ENCODE measurements around the gene RASA2. TPM values are rescaled to one million over a fixed set of nuclear protein-coding genes. Genes with fewer than 3 reads are reported as not detected.
A peak's percentile ranks its signal among the peaks of the same experiment; 100 is the strongest.

The RASA2 gene
- total and polyA plus RNA-seq, 2 of the 4 experiments (the other 2 are of a cell fraction): 6.1 to 14.0 TPM

GRCh38 chr3:141576744-141577052 is 89.9 kb downstream of the RASA2 start (continued):
- no peak for TF ChIP-seq ELK1 (IDR thresholded peaks at IDR 0.05; ENCODE audit: borderline replicate concordance, low read depth, low read length)
- no peak for TF ChIP-seq CEBPB (IDR thresholded peaks at IDR 0.05; ENCODE audit: low read depth, low read length)
- TF ChIP-seq MXI1 (IDR thresholded peaks at IDR 0.05; ENCODE audit: borderline replicate concordance, low read depth, low read length): no peak

- in situ Hi-C loops (cut with MboI; ENCODE audit: low sequenced_read_pairs) (loop anchor here (25.0 kb wide), 1 partner anchor 409 kb away; no protein-coding TSS in a partner anchor), intact Hi-C loops (cut with micrococcal nuclease) (loop anchor here (5.0 kb wide), 1 partner anchor 334 kb away; no protein-coding TSS in a partner anchor), dilution Hi-C loops (cut with HindIII; ENCODE audit: low sequenced_read_pairs, unreplicated experiment) (no loop called here)
- Histone ChIP-seq H2BK5ac (ENCODE audit: low read depth, low read length, poor library complexity, severe bottlenecking) (no peak overlapping the region), H3K9me3 (ENCODE audit: control insufficient read depth, insufficient read depth, low read length) (no peaks in the 10 kb centered on the region), H3K4me3 (ENCODE audit: insufficient read depth, low read depth, low read length) (no peak overlapping the region), H2BK15ac (ENCODE audit: low read depth, low read length) (no peak overlapping the region), H3K4me2 (ENCODE audit: low read depth, low read length) (no peak overlapping the region), H3K18ac (ENCODE audit: low read depth, low read length) (no peak overlapping the region), H2AK9ac (replicated peaks; ENCODE audit: low read depth, low read length, poor library complexity) (no peak overlapping the region), H3K9me1 (ENCODE audit: insufficient read depth, low read length) (no peaks in the 10 kb centered on the region; the same call in 1 of the 2 replicates), H2BK20ac (ENCODE audit: low read depth, low read length) (no peak overlapping the region), H3K14ac (replicated peaks; ENCODE audit: low read depth, low read length) (no peak overlapping the region), H4K5ac (ENCODE audit: low read depth, low read length) (no peak overlapping the region), H2AFZ (replicated peaks; ENCODE audit: low read length, poor library complexity) (no peak overlapping the region), H3K27me3 (ENCODE audit: control insufficient read depth, insufficient read depth, low read length) (no peaks in the 10 kb centered on the region), H3K9ac (ENCODE audit: low read depth, low read length) (no peak overlapping the region), H4K20me1 (ENCODE audit: insufficient read depth, low read length) (no peaks in the 10 kb centered on the region), H2BK120ac (ENCODE audit: low read depth, low read length) (no peak overlapping the region), H4K91ac (ENCODE audit: insufficient read depth, low read depth, low read length) (no peak overlapping the region), H3K27ac (ENCODE audit: insufficient read depth, low read length) (no peak overlapping the region), H3K4ac (ENCODE audit: low read depth, low read length) (no peak overlapping the region), H3K36me3 (ENCODE audit: control insufficient read depth, insufficient read depth, low read length) (peaks cover 15% of the 10 kb centered on the region), H3K79me1 (ENCODE audit: low read depth in 1 of 2, low read length in 2 of 2) (peaks cover 6 to 7% of the 10 kb centered on the region in 2 experiments; a peak in 3 of 4 replicates), H3K4me1 (ENCODE audit: control insufficient read depth, insufficient read depth, low read length) (peaks cover 2% of the 10 kb centered on the region; the same call in 1 of the 2 replicates), H3K56ac (ENCODE audit: extremely low read depth, insufficient read depth, low read length) (no peak overlapping the region), H4K8ac (ENCODE audit: low read depth in 2 of 2, low read length in 2 of 2) (no peak overlapping the region), H2AK5ac (ENCODE audit: low read depth, low read length) (no peak overlapping the region), H3K23ac (ENCODE audit: low read depth, low read length) (no peak overlapping the region)
- CTCF ChIA-PET: interaction anchor here (0.5 kb wide), 1 partner anchor 44 kb away, joined by 3 read pairs; no protein-coding TSS in a partner anchor
- TSS peak; percentile 20 for BruUV-seq (replicated peaks)
- DNase-seq (peak; percentile 80), ATAC-seq (ENCODE audit: low read depth) (peak; percentile 69)
- peak; percentile 94 for TF ChIP-seq CEBPB (IDR thresholded peaks at IDR 0.05; ENCODE audit: low read depth, low read length)
- TF ChIP-seq, protein P1, sequence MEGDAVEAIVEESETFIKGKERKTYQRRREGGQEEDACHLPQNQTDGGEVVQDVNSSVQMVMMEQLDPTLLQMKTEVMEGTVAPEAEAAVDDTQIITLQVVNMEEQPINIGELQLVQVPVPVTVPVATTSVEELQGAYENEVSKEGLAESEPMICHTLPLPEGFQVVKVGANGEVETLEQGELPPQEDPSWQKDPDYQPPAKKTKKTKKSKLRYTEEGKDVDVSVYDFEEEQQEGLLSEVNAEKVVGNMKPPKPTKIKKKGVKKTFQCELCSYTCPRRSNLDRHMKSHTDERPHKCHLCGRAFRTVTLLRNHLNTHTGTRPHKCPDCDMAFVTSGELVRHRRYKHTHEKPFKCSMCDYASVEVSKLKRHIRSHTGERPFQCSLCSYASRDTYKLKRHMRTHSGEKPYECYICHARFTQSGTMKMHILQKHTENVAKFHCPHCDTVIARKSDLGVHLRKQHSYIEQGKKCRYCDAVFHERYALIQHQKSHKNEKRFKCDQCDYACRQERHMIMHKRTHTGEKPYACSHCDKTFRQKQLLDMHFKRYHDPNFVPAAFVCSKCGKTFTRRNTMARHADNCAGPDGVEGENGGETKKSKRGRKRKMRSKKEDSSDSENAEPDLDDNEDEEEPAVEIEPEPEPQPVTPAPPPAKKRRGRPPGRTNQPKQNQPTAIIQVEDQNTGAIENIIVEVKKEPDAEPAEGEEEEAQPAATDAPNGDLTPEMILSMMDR (conservative IDR thresholded peaks at IDR 0.05; ENCODE audit: low read depth, low read length): no peak
- 0 out of 2 replicates have a peak, but pooled peaks have one; percentile 10 for TF ChIP-seq FOS (IDR thresholded peaks at IDR 0.05; ENCODE audit: low read depth, low read length)
- no peak for TF ChIP-seq MAFK (IDR thresholded peaks at IDR 0.05; ENCODE audit: low read depth, low read length)
- no peak for TF ChIP-seq ELK1 (IDR thresholded peaks at IDR 0.05; ENCODE audit: borderline replicate concordance, low read depth, low read length)
- no peak for TF ChIP-seq POLR2A (IDR thresholded peaks at IDR 0.05; ENCODE audit: low read depth, low read length)
- no peak for TF ChIP-seq RCOR1 (IDR thresholded peaks at IDR 0.05; ENCODE audit: insufficient replicate concordance, low read length)
- TF ChIP-seq SMC3 (IDR thresholded peaks at IDR 0.05; ENCODE audit: low read depth, low read length): no peak
- no peak for TF ChIP-seq USF2 (IDR thresholded peaks at IDR 0.05; ENCODE audit: low read depth, low read length)
- POLR2A ChIA-PET (ENCODE audit: unreplicated experiment): no interaction called here
- WGBS, 2 experiments (ENCODE audit: extremely low coverage in 2 of 2, insufficient read length in 1 of 2): no CpG with 5 or more reads among the region's 4 CpGs
Observed at GRCh38 chr3:141578202-141578973, 91.6 kb downstream of the RASA2 start.
